Aorta (tissue), 5 donors: ENCODE measurements around the gene LDAF1. TPM values are rescaled to one million over a fixed set of nuclear protein-coding genes. Genes with fewer than 3 reads are reported as not detected.

Experiments
- ATAC-seq: fragments of 200-7000 bp; cut with Tn5 transposase; one replicate; pipeline ENCODE4 v1.9.1; 2022; ENCODE audit warnings: moderate library complexity; ENCODE audit not compliant: low FRiP score
- DNase-seq, 2 donors: peaks; one replicate each; pipeline ENCODE4 v3.0.0-alpha.2; 2020
- H3K27ac ChIP-seq, 2 donors: one replicate each; pipeline ENCODE4 v1.5.1; 2013; ENCODE audit warnings: low read length in 2 of 2, mild to moderate bottlenecking in 2 of 2, moderate library complexity in 2 of 2, control low read depth in 1 of 2, inconsistent platforms in 1 of 2, low read depth in 1 of 2
- H3K27me3 ChIP-seq, 2 donors: one replicate each; pipeline ENCODE4 v1.6.1; 2013; ENCODE audit warnings: control low read depth in 1 of 2, low read length in 1 of 2, mild to moderate bottlenecking in 1 of 2, moderate library complexity in 1 of 2; ENCODE audit not compliant: insufficient read depth in 2 of 2, control insufficient read depth in 1 of 2
- H3K36me3 ChIP-seq, 2 donors: one replicate each; pipeline ENCODE4 v1.6.1; 2013; ENCODE audit warnings: control low read depth in 1 of 2, low read length in 1 of 2, mild to moderate bottlenecking in 1 of 2; ENCODE audit not compliant: insufficient read depth in 2 of 2, control insufficient read depth in 1 of 2
- H3K4me1 ChIP-seq, 2 donors: one replicate each; pipeline ENCODE4 v1.6.1; 2013; ENCODE audit warnings: low read length in 2 of 2, control low read depth in 1 of 2, mild to moderate bottlenecking in 1 of 2, moderate library complexity in 1 of 2; ENCODE audit not compliant: insufficient read depth in 2 of 2, control insufficient read depth in 1 of 2
- H3K4me3 ChIP-seq, 2 donors: one replicate each; pipeline ENCODE4 v1.5.1; 2013; ENCODE audit warnings: low read length in 2 of 2, control low read depth in 1 of 2, mild to moderate bottlenecking in 1 of 2
- H3K9me3 ChIP-seq: one replicate; pipeline ENCODE4 v1.6.1; 2013; ENCODE audit warnings: mild to moderate bottlenecking, low read length; ENCODE audit not compliant: control insufficient read depth
- WGBS, 2 donors: extraction: QIAGEN DNeasy Blood & Tissue Kit; methylation state at CpG; one replicate each; pipeline ENCODE4 v1.1.7; 2013; 5-methylcytosine and 5-hydroxymethylcytosine counted together
- intact Hi-C, 2 donors: fragments of 100-400 bp; cut with DNase I; formaldehyde crosslinking; loops; one replicate each; pipeline versions ENCODE4 v1.14.2 to v1.15.0; 2022
- polyA plus RNA-seq, 2 donors: library from polyadenylated mRNA; stranded (reverse); fragments of 200-250 nt; gene quantifications; one replicate each; pipeline ENCODE4 v1.2.3, GENCODE V29; 2013
- total RNA-seq, 2 donors: library from RNA; stranded (reverse); fragmentation: NEBNext Ultra II Directional; extraction: Animal tissue kit (Norgen Biotek cat#: 25700); gene quantifications; one replicate each; pipeline ENCODE4 v1.2.1, GENCODE V29; 2021
- donor health status: healthy with polysubstance abuse.
- donor health status: Bipolar disorder and iron deficiency.
- donor health status: DM: no; HTN: no; CAD: no.
- donor health status: DM: no; HTN: no; CAD: no.
- donor health status: DM: yes; HTN: yes; CAD: no.

LDAF1 gene
- total and polyA plus RNA-seq, 4 donors = 42.8 to 62.5 (median 56.3) TPM

GRCh38 chr16:21183995-21184394 lies 25.5 kb downstream of the LDAF1 start:
- Histone ChIP-seq H3K4me3 (no peak overlapping the region), H3K9me3 (no peaks in the 10 kb centered on the region), H3K36me3 (peaks cover 3 to 4% of the 10 kb centered on the region in 2 donors), H3K4me1 (peaks cover 0 to 1% of the 10 kb centered on the region in 2 donors), H3K27ac (no peak overlapping the region), H3K27me3 (no peaks in the 10 kb centered on the region)
- 87% methylated on average over 3 of the region's 3 CpGs for WGBS, 2 donors
- ATAC-seq = no peak
- DNase-seq = no peak
- intact Hi-C loops = loop anchor here (5.0 to 10.0 kb wide), 2 partner anchors 118 to 1141 kb away; no protein-coding TSS in a partner anchor

DNA sequence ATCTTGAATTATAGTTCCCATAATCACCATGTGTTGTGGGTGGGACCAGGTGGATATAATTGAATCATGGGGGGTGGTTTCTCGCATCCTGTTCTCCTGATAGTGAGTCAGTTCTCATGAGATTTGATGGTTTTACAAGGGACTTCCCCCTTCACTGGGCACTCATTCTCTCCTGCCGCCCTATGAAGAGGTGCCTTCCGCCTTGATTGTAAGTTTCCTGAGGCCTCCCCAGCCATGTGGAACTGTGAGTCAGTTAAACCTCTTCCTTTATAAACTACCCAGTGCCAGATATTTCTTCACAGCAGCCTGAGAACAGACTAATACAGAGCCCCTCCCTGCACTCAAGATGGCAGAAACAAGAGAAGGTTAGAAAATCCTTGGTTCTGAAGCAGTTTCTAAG lies 26.4 kb downstream of the LDAF1 start:
- Histone ChIP-seq H3K9me3 (no peaks in the 10 kb centered on the region), H3K4me1 (peaks cover 0 to 1% of the 10 kb centered on the region in 2 donors), H3K27ac (no peak overlapping the region), H3K27me3 (no peaks in the 10 kb centered on the region), H3K36me3 (peaks cover 3 to 4% of the 10 kb centered on the region in 2 donors), H3K4me3 (no peak overlapping the region)
- intact Hi-C loops = loop anchor here (5.0 to 10.0 kb wide), 3 partner anchors 92 to 1140 kb away; partner anchors contain the start of gene CRYM (in 1 of the 2)
- DNase-seq (no peak), ATAC-seq (no peak)
- 88% methylated on average over 3 of the region's 3 CpGs for WGBS, 2 donors

DNA sequence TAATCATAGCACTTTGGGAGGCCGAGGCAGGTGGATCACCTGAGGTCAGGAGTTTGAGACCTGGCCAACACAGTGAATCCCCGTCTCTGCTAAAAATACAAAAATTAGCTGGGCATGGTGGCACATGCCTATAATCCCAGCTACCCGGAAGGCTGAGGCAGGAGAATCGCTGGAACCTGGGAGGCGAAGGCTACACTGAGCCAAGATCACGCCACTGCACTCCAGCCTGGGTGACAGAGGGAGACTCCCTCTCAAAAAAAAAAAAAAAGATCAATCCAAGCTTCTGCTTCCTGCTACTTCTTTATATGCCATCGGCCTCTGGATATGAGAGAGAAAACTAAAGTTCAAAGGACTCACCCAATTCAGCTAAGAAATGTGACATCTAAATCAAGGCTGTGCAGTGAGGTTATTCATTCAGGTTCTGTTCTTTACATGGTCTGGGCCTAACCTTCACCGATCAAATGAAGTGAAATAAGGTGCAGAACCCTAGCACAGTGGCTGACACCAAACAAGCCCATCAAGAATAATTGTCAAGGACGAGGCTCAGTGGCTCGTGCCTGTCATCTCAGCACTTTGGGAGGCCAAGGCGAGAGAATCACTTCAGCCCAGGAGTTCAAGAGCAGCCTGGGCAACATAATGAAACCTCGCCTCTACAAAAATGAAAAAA lies 27.3 kb downstream of the LDAF1 start:
- DNase-seq (no peak), ATAC-seq (no peak)
- 88 to 89% methylated on average over 12 of the region's 12 CpGs for WGBS, 2 donors
- intact Hi-C loops = loop anchor here in 1 of 2 donors (5.0 to 10.0 kb wide), 2 partner anchors 92 to 1139 kb away; partner anchors contain the start of gene CRYM
- no peak overlapping the region for H3K27ac ChIP-seq
- no peaks in the 10 kb centered on the region for H3K9me3 ChIP-seq
- H3K4me3 ChIP-seq = no peak overlapping the region
- H3K27me3 ChIP-seq = peaks cover 0 to 2% of the 10 kb centered on the region in 2 donors
- H3K4me1 ChIP-seq = peaks cover 0 to 1% of the 10 kb centered on the region in 2 donors
- H3K36me3 ChIP-seq = peaks cover 3 to 4% of the 10 kb centered on the region in 2 donors

DNA sequence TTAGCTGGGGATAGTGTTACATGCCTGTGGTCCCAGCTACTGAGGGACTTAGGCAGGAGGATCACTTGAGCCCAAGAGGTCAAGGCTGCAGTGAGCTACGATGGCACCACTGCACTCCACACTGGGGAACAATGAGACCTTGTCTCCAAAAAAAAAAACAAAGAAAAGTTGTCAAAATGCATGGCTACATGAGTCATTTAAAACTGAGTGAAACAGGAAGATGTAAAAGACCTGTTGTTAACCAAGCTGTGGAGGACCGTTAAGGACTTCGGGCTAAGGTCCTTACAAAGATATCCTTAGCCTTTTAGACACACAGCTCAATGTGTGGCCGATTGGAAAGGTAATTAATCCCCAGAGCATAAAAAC lies 27.8 kb downstream of the LDAF1 start:
- no peak overlapping the region for H3K4me3 ChIP-seq
- peaks cover 0 to 2% of the 10 kb centered on the region in 2 donors for H3K27me3 ChIP-seq
- ATAC-seq = no peak
- intact Hi-C loops = loop anchor here in 1 of 2 donors (5.0 to 10.0 kb wide), 2 partner anchors 91 to 1138 kb away; partner anchors contain the start of gene CRYM
- WGBS, 2 donors = 79 to 85% methylated on average over 4 of the region's 4 CpGs
- peaks cover 0 to 1% of the 10 kb centered on the region in 2 donors for H3K4me1 ChIP-seq
- no peaks in the 10 kb centered on the region for H3K9me3 ChIP-seq
- peaks cover 3 to 4% of the 10 kb centered on the region in 2 donors for H3K36me3 ChIP-seq
- H3K27ac ChIP-seq = no peak overlapping the region
- DNase-seq = no peak

GRCh38 chr16:21189311-21189710 lies 30.8 kb downstream of the LDAF1 start:
- H3K4me1 ChIP-seq = peaks cover 0 to 1% of the 10 kb centered on the region in 2 donors
- WGBS, 2 donors = 82 to 85% methylated on average over 5 of the region's 5 CpGs
- DNase-seq (no peak), ATAC-seq (no peak)
- peaks cover 0 to 2% of the 10 kb centered on the region in 2 donors for H3K27me3 ChIP-seq
- no peak overlapping the region for H3K4me3 ChIP-seq
- peaks cover 4% of the 10 kb centered on the region for H3K9me3 ChIP-seq
- H3K36me3 ChIP-seq = peaks cover 0 to under 1% of the 10 kb centered on the region in 2 donors
- intact Hi-C loops = loop anchor here in 1 of 2 donors (2.0 to 10.0 kb wide), 3 partner anchors 88 to 1135 kb away; partner anchors contain the start of gene CRYM
- no peak overlapping the region for H3K27ac ChIP-seq

GRCh38 chr16:21190013-21190412 lies 31.5 kb downstream of the LDAF1 start:
- DNase-seq = no peak

GRCh38 chr16:21190599-21190998 lies 32.1 kb downstream of the LDAF1 start:
- Histone ChIP-seq H3K4me3 (no peak overlapping the region), H3K36me3 (no peaks in the 10 kb centered on the region), H3K27ac (no peak overlapping the region), H3K27me3 (peaks cover 0 to 2% of the 10 kb centered on the region in 2 donors), H3K4me1 (peaks cover 0 to 1% of the 10 kb centered on the region in 2 donors), H3K9me3 (peaks cover 4% of the 10 kb centered on the region)
- intact Hi-C loops = loop anchor here in 1 of 2 donors (5.0 kb wide), 1 partner anchor 87 kb away; the partner anchor contains the start of gene CRYM
- DNase-seq (no peak), ATAC-seq (no peak)

More at GRCh38 chr16:21190013-21190412, 31.5 kb downstream of the LDAF1 start:
- ATAC-seq = no peak
- H3K9me3 ChIP-seq = peaks cover 4% of the 10 kb centered on the region
- peaks cover 0 to 2% of the 10 kb centered on the region in 2 donors for H3K27me3 ChIP-seq
- 93 to 94% methylated on average over 4 of the region's 4 CpGs for WGBS, 2 donors
- no peak overlapping the region for H3K4me3 ChIP-seq
- H3K4me1 ChIP-seq = peaks cover 0 to 1% of the 10 kb centered on the region in 2 donors
- H3K36me3 ChIP-seq = no peaks in the 10 kb centered on the region
- intact Hi-C loops = loop anchor here in 1 of 2 donors (5.0 kb wide), 1 partner anchor 87 kb away; the partner anchor contains the start of gene CRYM
- no peak overlapping the region for H3K27ac ChIP-seq

DNA sequence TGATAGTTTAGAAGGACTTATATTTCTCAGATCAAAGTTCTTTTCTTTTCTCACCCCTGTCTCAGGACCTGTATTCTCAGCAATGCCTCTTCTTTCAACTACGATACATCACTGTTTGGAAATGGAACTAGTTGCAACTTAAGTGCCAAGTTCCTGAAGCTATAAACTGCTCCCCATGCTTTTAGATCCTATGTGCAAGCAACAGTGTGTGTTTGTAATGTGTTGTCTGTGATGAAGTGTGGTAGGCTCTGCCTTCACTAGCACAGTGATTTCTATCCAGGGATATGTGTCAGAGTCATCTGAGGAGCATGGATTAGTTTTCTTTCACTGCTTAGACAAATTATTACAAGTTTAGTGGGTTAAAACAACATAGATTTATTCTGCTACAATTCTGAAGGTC lies 34.5 kb downstream of the LDAF1 start:
- Histone ChIP-seq H3K4me1 (peaks cover 0 to 1% of the 10 kb centered on the region in 2 donors), H3K27ac (no peak overlapping the region), H3K9me3 (peaks cover 4% of the 10 kb centered on the region), H3K4me3 (no peak overlapping the region), H3K36me3 (no peaks in the 10 kb centered on the region), H3K27me3 (peaks cover 0 to 2% of the 10 kb centered on the region in 2 donors)
- no peak for ATAC-seq
- no peak for DNase-seq
- intact Hi-C loops = loop anchor here in 1 of 2 donors (5.0 kb wide), 1 partner anchor 84 kb away; the partner anchor contains the start of gene CRYM
- 54 to 69% methylated on average over 1 of the region's 1 CpG for WGBS, 2 donors
